Liver (tissue), 3 donors: ENCODE measurements around the gene THBS2.

ENCODE experiments used
- CTCF ChIP-seq: fragments of 150-350 bp; IDR thresholded peaks from 2 replicates; pipeline ENCODE4 v1.5.1; 2017; ENCODE audit warnings: improper control_type of control experiment, low read depth, low read length; ENCODE audit not compliant: missing input control
- EGR1 ChIP-seq, 2 donors: IDR thresholded peaks; 2 replicates each; pipeline ENCODE4 v1.6.1; 2016 to 2018; ENCODE audit warnings: antibody characterized with exemption in 2 of 2, low read depth in 2 of 2
- GABPA ChIP-seq, 2 donors: IDR thresholded peaks in 1 of 2; conservative IDR thresholded peaks in 1 of 2; 2 replicates each; pipeline ENCODE4 v1.6.1; 2016; ENCODE audit warnings: antibody characterized with exemption in 2 of 2, mild to moderate bottlenecking in 1 of 2, moderate library complexity in 1 of 2
- RAD21 ChIP-seq, 2 donors: IDR thresholded peaks; 2 replicates each; pipeline ENCODE4 v1.6.1; 2016; ENCODE audit warnings: antibody characterized with exemption in 2 of 2, mild to moderate bottlenecking in 2 of 2
- REST ChIP-seq: IDR thresholded peaks from 2 replicates; pipeline ENCODE4 v1.6.1; 2016; ENCODE audit warnings: antibody characterized with exemption, mild to moderate bottlenecking
- TAF1 ChIP-seq: conservative IDR thresholded peaks from 2 replicates; pipeline ENCODE4 v1.6.1; 2016; ENCODE audit warnings: antibody characterized with exemption, mild to moderate bottlenecking
- YY1 ChIP-seq: IDR thresholded peaks from 2 replicates; pipeline ENCODE4 v1.6.1; 2016; ENCODE audit warnings: antibody characterized with exemption, mild to moderate bottlenecking
- donor health status: healthy.
- donor health status: healthy.

GRCh38 chr6:169175360-169175887 lies 78.2 kb downstream of the THBS2 start:
- no peak for TF ChIP-seq CTCF
- TF ChIP-seq YY1, result no peak
- TF ChIP-seq TAF1, result no peak
- TF ChIP-seq EGR1 (IDR thresholded peaks at IDR 0.05; ENCODE audit: low read depth in 2 of 2), result no peak
- TF ChIP-seq REST, result no peak
- no peak for TF ChIP-seq RAD21 (IDR thresholded peaks at IDR 0.05)
- TF ChIP-seq GABPA (IDR thresholded peaks at IDR 0.05 in 1 of 2, conservative IDR thresholded peaks at IDR 0.05 in 1 of 2), result no peak
